Activated CD4-positive, alpha-beta T cell treated with anti-CD3 and anti-CD28 coated beads, Interleukin-2, amount 50 U/mL, for 1 hour (primary cell): ENCODE data around the gene NEK11.

Source experiments
- DNase-seq: peaks from one replicate; pipeline ENCODE4 v3.0.0-alpha.2; 2020

NEK11 gene

GRCh38 chr3:131228522-131228921, 201.8 kb downstream of the NEK11 start:
- no peak for DNase-seq

- DNase-seq: no peak
Observed at GRCh38 chr3:131231710-131232389, 205.2 kb downstream of the NEK11 start.

- no peak for DNase-seq
Observed at GRCh38 chr3:131232711-131233267, 206.1 kb downstream of the NEK11 start.

- no peak for DNase-seq
Observed at GRCh38 chr3:131233900-131234668, 207.4 kb downstream of the NEK11 start.

GRCh38 chr3:131236421-131236820, 209.7 kb downstream of the NEK11 start:
- no peak for DNase-seq

GRCh38 chr3:131238496-131238895, 211.8 kb downstream of the NEK11 start:
- DNase-seq: no peak

- no peak for DNase-seq
Observed at GRCh38 chr3:131239267-131239666, 212.6 kb downstream of the NEK11 start.

GRCh38 chr3:131242201-131242600, 215.5 kb downstream of the NEK11 start:
- DNase-seq: no peak

GRCh38 chr3:131250466-131250865, 223.8 kb downstream of the NEK11 start:
- no peak for DNase-seq

GRCh38 chr3:131260525-131260924, 233.8 kb downstream of the NEK11 start:
- no peak for DNase-seq

- no peak for DNase-seq
Observed at GRCh38 chr3:131261104-131261503, 234.4 kb downstream of the NEK11 start.

- no peak for DNase-seq
Observed at GRCh38 chr3:131275556-131275955, 248.9 kb downstream of the NEK11 start.

GRCh38 chr3:131277836-131278497, 251.3 kb downstream of the NEK11 start:
- DNase-seq: no peak

GRCh38 chr3:131279577-131279976, 252.9 kb downstream of the NEK11 start:
- no peak for DNase-seq

- DNase-seq: no peak
Observed at GRCh38 chr3:131282379-131282778, 255.7 kb downstream of the NEK11 start.

GRCh38 chr3:131282967-131283366, 256.3 kb downstream of the NEK11 start:
- DNase-seq: no peak

- no peak for DNase-seq
Observed at GRCh38 chr3:131283862-131284261, 257.2 kb downstream of the NEK11 start.

- DNase-seq: no peak
Observed at GRCh38 chr3:131284302-131284701, 257.6 kb downstream of the NEK11 start.

- DNase-seq: no peak
Observed at GRCh38 chr3:131285456-131285855, 258.8 kb downstream of the NEK11 start.

- no peak for DNase-seq
Observed at GRCh38 chr3:131299836-131300235, 273.2 kb downstream of the NEK11 start.

GRCh38 chr3:131303848-131304247, 277.2 kb downstream of the NEK11 start:
- DNase-seq: no peak

- DNase-seq: no peak
Observed at GRCh38 chr3:131304890-131305289, 278.2 kb downstream of the NEK11 start.

- no peak for DNase-seq
Observed at GRCh38 chr3:131306242-131306641, 279.6 kb downstream of the NEK11 start.

- DNase-seq: no peak
Observed at GRCh38 chr3:131314318-131314717, 287.6 kb downstream of the NEK11 start.
